Testis (tissue), 2 donors: ENCODE measurements around the gene RASA3.
"Not testable (repeated sequence)": the region's sequence is repeated elsewhere in the genome, so short reads cannot be mapped to it uniquely, and the experiment has no call there.

Experiments used
- CTCF ChIP-seq, 3 experiments: fragments of 450-650 bp in 2 of 3; fragments of 200-600 bp in 1 of 3; sonication (generic) in 1 of 3; IDR thresholded peaks; one replicate each; pipeline ENCODE4 v1.5.1; 2016 to 2019; ENCODE audit warnings: antibody characterized with exemption in 3 of 3, mild to moderate bottlenecking in 2 of 3, moderate library complexity in 1 of 3
- POLR2A ChIP-seq: fragments of 450-650 bp; IDR thresholded peaks from one replicate; pipeline ENCODE4 v1.6.1; 2017; ENCODE audit warnings: antibody characterized with exemption, mild to moderate bottlenecking, moderate library complexity

GRCh38 chr13:114098689-114099056, 33.8 kb downstream of the RASA3 start:
- TF ChIP-seq CTCF (IDR thresholded peaks at IDR 0.05); POLR2A: not testable (repeated sequence)
